ENCODE data around the gene C3orf52. TPM values are rescaled to one million over a fixed set of nuclear protein-coding genes. Genes with fewer than 3 reads are reported as not detected.
A peak's percentile ranks its signal among the peaks of the same experiment; 100 is the strongest.

Gene C3orf52
- total RNA-seq, 2 donors from 2014 or later: 8.6 to 11.0 TPM

- no peaks in the 10 kb centered on the region for H3K4me1 ChIP-seq (replicated peaks)
- H3K4me3 ChIP-seq: no peak overlapping the region
- no peaks in the 10 kb centered on the region for H3K27me3 ChIP-seq (replicated peaks; ENCODE audit: insufficient read depth)
- H3K9me3 ChIP-seq: no peaks in the 10 kb centered on the region
- no peak for DNase-seq (ENCODE audit: low spot score)
- intact Hi-C loops (cut with DNase I): no loop called here
- TF ChIP-seq POLR2AphosphoS5 (IDR thresholded peaks at IDR 0.05): no peak
- TF ChIP-seq CTCF (IDR thresholded peaks at IDR 0.05): peak in 3 of 4 experiments; percentile 41 to 63 (median 48)
- H3K36me3 ChIP-seq: no peaks in the 10 kb centered on the region
- WGBS: 25% methylated on average over 5 of the region's 5 CpGs
- H3K27ac ChIP-seq: no peak overlapping the region
Observed at GRCh38 chr3:112136959-112137693, 50.9 kb downstream of the C3orf52 start.

GRCh38 chr3:112137781-112138180 is 51.6 kb downstream of the C3orf52 start:
- H3K4me1 ChIP-seq (replicated peaks): no peaks in the 10 kb centered on the region
- TF ChIP-seq CTCF (IDR thresholded peaks at IDR 0.05) (no peak), POLR2AphosphoS5 (IDR thresholded peaks at IDR 0.05) (no peak), POLR2A (IDR thresholded peaks at IDR 0.05) (no peak)
- H3K9me3 ChIP-seq: no peaks in the 10 kb centered on the region
- 49% methylated on average over 4 of the region's 4 CpGs for WGBS
- H3K4me3 ChIP-seq: no peak overlapping the region
- no peaks in the 10 kb centered on the region for H3K36me3 ChIP-seq
- no peak for DNase-seq (ENCODE audit: low spot score)
- intact Hi-C loops (cut with DNase I): no loop called here
- H3K27ac ChIP-seq: no peak overlapping the region
- H3K27me3 ChIP-seq (replicated peaks; ENCODE audit: insufficient read depth): no peaks in the 10 kb centered on the region

GRCh38 chr3:112138219-112138969 is 52.2 kb downstream of the C3orf52 start:
- no peaks in the 10 kb centered on the region for H3K36me3 ChIP-seq
- no peak for TF ChIP-seq POLR2AphosphoS5 (IDR thresholded peaks at IDR 0.05)
- no peak for TF ChIP-seq POLR2A (IDR thresholded peaks at IDR 0.05)
- no peak for TF ChIP-seq CTCF (IDR thresholded peaks at IDR 0.05)
- intact Hi-C loops (cut with DNase I): no loop called here
- DNase-seq (ENCODE audit: low spot score): no peak
- 63% methylated on average over 1 of the region's 1 CpG for WGBS
- H3K27ac ChIP-seq: no peak overlapping the region
- no peaks in the 10 kb centered on the region for H3K4me1 ChIP-seq (replicated peaks)
- H3K27me3 ChIP-seq (replicated peaks; ENCODE audit: insufficient read depth): no peaks in the 10 kb centered on the region
- H3K9me3 ChIP-seq: no peaks in the 10 kb centered on the region
- no peak overlapping the region for H3K4me3 ChIP-seq

- Histone ChIP-seq H3K4me1 (replicated peaks) (no peaks in the 10 kb centered on the region), H3K4me3 (no peak overlapping the region), H3K27me3 (replicated peaks; ENCODE audit: insufficient read depth) (no peaks in the 10 kb centered on the region), H3K9me3 (no peaks in the 10 kb centered on the region), H3K36me3 (no peaks in the 10 kb centered on the region), H3K27ac (no peak overlapping the region)
- intact Hi-C loops (cut with DNase I): no loop called here
- TF ChIP-seq CTCF (IDR thresholded peaks at IDR 0.05) (no peak), POLR2AphosphoS5 (IDR thresholded peaks at IDR 0.05) (no peak), POLR2A (IDR thresholded peaks at IDR 0.05) (no peak)
- DNase-seq (ENCODE audit: low spot score): no peak
- WGBS: 91% methylated on average over 1 of the region's 1 CpG
Observed at GRCh38 chr3:112140584-112140983, 54.4 kb downstream of the C3orf52 start.

All from prostate gland (tissue), 2 donors.